A549 (cell line): Measurements from ENCODE around the gene SCYGR1. TPM values are rescaled to one million over a fixed set of nuclear protein-coding genes. Genes with fewer than 3 reads are reported as not detected.

Source experiments
- ATAC-seq, 2 experiments: fragments of 200-7000 bp in 1 of 2; fragments of >200 bp in 1 of 2; cut with Nextera tagmentation in 1 of 2; cut with Tn5 transposase in 1 of 2; 3 replicates each; pipeline versions ENCODE4 v1.8.0 to v1.9.1; 2018 to 2020; ENCODE audit warnings: mild to moderate bottlenecking in 1 of 2, moderate library complexity in 1 of 2
- CTCF ChIA-PET: fragments of 300-600 bp; sonication (Branson Sonifier 250); formaldehyde crosslinking; extraction: SDS; loops from one replicate; lab custom pipeline; 2021; ENCODE audit warnings: antibody characterized with exemption, inconsistent platforms; lab: Yijun Ruan, JAX
- POLR2A ChIA-PET: fragments of 350-600 bp; formaldehyde crosslinking; extraction: SDS; loops from one replicate; lab custom pipeline; 2021; ENCODE audit warnings: antibody characterized with exemption, inconsistent platforms; lab: Yijun Ruan, JAX
- DNase-seq, 2 experiments: peaks; one replicate each; pipeline versions ENCODE4 v3.0.0 to v3.0.0-alpha.2; 2011 to 2016; ENCODE audit warnings: low read depth in 1 of 2, low spot score in 1 of 2
- FAIRE-seq: peaks from 2 replicates; lab custom pipeline; 2011; peaks lifted over from hg19 to GRCh38; lab: Jason Lieb, UNC
- H3K27ac ChIP-seq, 2 experiments: fragments of >200 bp; sonication (Bioruptor Twin); formaldehyde crosslinking; 3 replicates each; pipeline ENCODE4 v1.5.1; 2016 to 2017
- H3K4me1 ChIP-seq: fragments of >200 bp; sonication (Bioruptor Twin); formaldehyde crosslinking; 3 replicates; pipeline ENCODE4 v1.6.1; 2016
- H3K4me2 ChIP-seq: fragments of >200 bp; sonication (Bioruptor Twin); formaldehyde crosslinking; 3 replicates; pipeline ENCODE4 v1.6.1; 2016
- H3K4me3 ChIP-seq: fragments of >200 bp; sonication (Bioruptor Twin); formaldehyde crosslinking; 3 replicates; pipeline ENCODE4 v1.5.1; 2016
- H3K9me3 ChIP-seq: fragments of >200 bp; sonication (Bioruptor Twin); formaldehyde crosslinking; 3 replicates; pipeline ENCODE4 v1.6.1; 2016
- CBX2 ChIP-seq: fragments of 200-600 bp; sonication (generic); IDR thresholded peaks from 2 replicates; pipeline ENCODE4 v1.6.1; 2016; ENCODE audit warnings: low read depth, mild to moderate bottlenecking, borderline replicate concordance
- EP300 ChIP-seq, 2 experiments: fragments of >200 bp; sonication (Bioruptor Twin); formaldehyde crosslinking; IDR thresholded peaks; 2 replicates in 1 of 2; 3 replicates in 1 of 2; pipeline ENCODE4 v1.6.1; 2016 to 2017
- FOSL2 ChIP-seq, 2 experiments: fragments of 450-650 bp in 1 of 2; fragments of >200 bp in 1 of 2; sonication (Bioruptor Twin) in 1 of 2; formaldehyde crosslinking; IDR thresholded peaks; 2 replicates each; pipeline versions ENCODE4 v1.5.0 to v1.6.1; 2016 to 2020; ENCODE audit warnings: mild to moderate bottlenecking in 1 of 2, moderate library complexity in 1 of 2
- GATA3 ChIP-seq: IDR thresholded peaks from 2 replicates; pipeline ENCODE4 v1.6.1; 2012; ENCODE audit warnings: borderline replicate concordance
- HDAC2 ChIP-seq: fragments of 200-600 bp; sonication (generic); IDR thresholded peaks from 2 replicates; pipeline ENCODE4 v1.6.1; 2016
- HOXB13 ChIP-seq: fragments of 250-450 bp; sonication (Bioruptor Pico); IDR thresholded peaks from 2 replicates; pipeline ENCODE4 v1.5.0; 2020; ENCODE audit warnings: low read depth, mild to moderate bottlenecking, moderate library complexity
- JUN ChIP-seq, 2 experiments: fragments of >200 bp; sonication (Bioruptor Twin); formaldehyde crosslinking; IDR thresholded peaks; 2 replicates in 1 of 2; 3 replicates in 1 of 2; pipeline ENCODE4 v1.6.1; 2016 to 2017
- KDM5A ChIP-seq: fragments of 200-600 bp; sonication (generic); IDR thresholded peaks from 2 replicates; pipeline ENCODE4 v1.6.1; 2016; ENCODE audit warnings: antibody characterized with exemption, mild to moderate bottlenecking
- MAFK ChIP-seq: fragments of 450-650 bp; IDR thresholded peaks from 2 replicates; pipeline ENCODE4 v1.6.1; 2014; ENCODE audit not compliant: partially characterized antibody
- NFE2L2 ChIP-seq: fragments of 150-350 bp; conservative IDR thresholded peaks from 2 replicates; pipeline ENCODE4 v1.6.1; 2014; ENCODE audit warnings: low read length
- NPAS2 ChIP-seq: fragments of 250-450 bp; sonication (Bioruptor Pico); IDR thresholded peaks from 2 replicates; pipeline ENCODE4 v1.8.0; 2022; ENCODE audit warnings: mild to moderate bottlenecking, moderate library complexity, borderline replicate concordance
- PBX3 ChIP-seq: IDR thresholded peaks from 2 replicates; pipeline ENCODE4 v1.6.1; 2012
- POLR2A ChIP-seq: IDR thresholded peaks from 2 replicates; pipeline ENCODE4 v1.6.1; 2012; ENCODE audit warnings: mild to moderate bottlenecking, low read length
- RAD21 ChIP-seq, 2 experiments: fragments of >200 bp in 1 of 2; sonication (Bioruptor Twin) in 1 of 2; formaldehyde crosslinking in 1 of 2; IDR thresholded peaks in 1 of 2; conservative IDR thresholded peaks in 1 of 2; 2 replicates in 1 of 2; 3 replicates in 1 of 2; pipeline ENCODE4 v1.6.1; 2012 to 2018; ENCODE audit warnings: inconsistent platforms in 1 of 2
- RARB ChIP-seq: fragments of 250-450 bp; sonication (Bioruptor Pico); IDR thresholded peaks from 2 replicates; pipeline ENCODE4 v1.8.0; 2021; ENCODE audit warnings: mild to moderate bottlenecking, moderate library complexity
- RCOR1 ChIP-seq: fragments of 150-350 bp; IDR thresholded peaks from 2 replicates; pipeline ENCODE4 v1.6.1; 2014; ENCODE audit warnings: antibody characterized with exemption, low read length, low read depth
- RNF2 ChIP-seq: fragments of 200-600 bp; sonication (generic); IDR thresholded peaks from 2 replicates; pipeline ENCODE4 v1.6.1; 2016; ENCODE audit warnings: low read depth, mild to moderate bottlenecking, antibody characterized with exemption, moderate library complexity, borderline replicate concordance
- SREBF2 ChIP-seq: fragments of 450-650 bp; IDR thresholded peaks from 2 replicates; pipeline ENCODE4 v1.6.1; 2014; ENCODE audit warnings: mild to moderate bottlenecking, moderate library complexity
- TFCP2L1 ChIP-seq: fragments of 250-450 bp; sonication (Bioruptor Pico); IDR thresholded peaks from 2 replicates; pipeline ENCODE4 v1.5.0; 2021; ENCODE audit warnings: mild to moderate bottlenecking
- TP53 ChIP-seq: fragments of 250-450 bp; sonication (Bioruptor Pico); IDR thresholded peaks from 2 replicates; pipeline ENCODE4 v1.5.0; 2021; ENCODE audit warnings: mild to moderate bottlenecking, moderate library complexity
- ZC3H11A ChIP-seq: fragments of 450-650 bp; IDR thresholded peaks from 2 replicates; pipeline ENCODE4 v1.6.1; 2014; ENCODE audit warnings: antibody characterized with exemption, mild to moderate bottlenecking
- ZSCAN20 ChIP-seq: fragments of 250-450 bp; sonication (Bioruptor Pico); IDR thresholded peaks from 2 replicates; pipeline ENCODE4 v1.8.0; 2022; ENCODE audit warnings: mild to moderate bottlenecking, moderate library complexity
- WGBS: methylation state at CpG from one replicate; pipeline ENCODE4 v1.1.6; 2017; ENCODE audit errors: missing lambda C conversion rate; 5-methylcytosine and 5-hydroxymethylcytosine counted together
- polyA plus RNA-seq, 4 experiments: library from polyadenylated mRNA; depleted of rRNA in 3 of 4; stranded (reverse); fragments of >200 nt; fragmentation: RNase III in 1 of 4; extraction: RNeasy Plus Mini Kit Qiagen cat#74134 plus additional on column Dnase treatment in 1 of 4; gene quantifications; 2 replicates in 3 of 4; 3 replicates in 1 of 4; pipeline ENCODE4 v1.2.3, GENCODE V29; 2011 to 2017
- TF ChIP-seq, protein P1 (sequence below): fragments of 200-600 bp; sonication (generic); IDR thresholded peaks from 2 replicates; pipeline ENCODE4 v1.6.1; 2016; ENCODE audit warnings: antibody characterized with exemption, mild to moderate bottlenecking, moderate library complexity
- TF ChIP-seq, protein P2 (sequence below): fragments of >200 bp; sonication (Bioruptor Twin); formaldehyde crosslinking; IDR thresholded peaks from 3 replicates; pipeline ENCODE4 v1.6.1; 2016
- TF ChIP-seq, protein P3 (sequence below): fragments of >200 bp; sonication (Bioruptor Twin); formaldehyde crosslinking; IDR thresholded peaks from 3 replicates; pipeline ENCODE4 v1.5.1; 2016

SCYGR1 gene
- polyA plus RNA-seq, 2 of the 4 experiments (the other 2 are of a cell fraction) = not detected

GRCh38 chr2:227411990-227412350 is 24.2 kb upstream of the SCYGR1 start:
- no peak for DNase-seq
- TF ChIP-seq HDAC2 (0 out of 2 replicates have a peak, but pooled peaks have one; percentile 15), EP300 (IDR thresholded peaks at IDR 0.05) (no peak), ZSCAN20 (CRISPR knock-in tag) (no peak), TFCP2L1 (CRISPR knock-in tag) (no peak)
- H3K4me1 ChIP-seq = peaks cover 84% of the 10 kb centered on the region
- H3K4me2 ChIP-seq = peak overlapping the region; percentile 42; the same call in 1 of the 3 replicates
- ATAC-seq = no peak
- CTCF ChIA-PET = interaction anchor here (1.1 to 3.6 kb wide), 3 partner anchors 8 to 62 kb away, joined by 4 to 15 read pairs (median 5); partner anchors contain the start of gene AGFG1
- POLR2A ChIA-PET = no interaction called here
- no peaks in the 10 kb centered on the region for H3K9me3 ChIP-seq
- no peak for FAIRE-seq
- 73% methylated on average over 3 of the region's 3 CpGs for WGBS
- H3K4me3 ChIP-seq = no peak overlapping the region
- H3K27ac ChIP-seq = peak overlapping the region; percentile 62 to 88

- Histone ChIP-seq H3K4me2 (peak overlapping the region; percentile 42), H3K4me1 (peaks cover 88% of the 10 kb centered on the region), H3K9me3 (no peaks in the 10 kb centered on the region), H3K27ac (peak overlapping the region; percentile 62 to 88), H3K4me3 (no peak overlapping the region)
- FAIRE-seq = no peak
- DNase-seq = peak in 1 of 2 experiments; percentile 68
- ChIA-PET POLR2A (no interaction called here), CTCF (interaction anchor here (1.1 to 3.6 kb wide), 5 partner anchors 9 to 355 kb away, joined by 3 to 15 read pairs (median 5); partner anchors contain the start of gene AGFG1)
- 78% methylated on average over 9 of the region's 9 CpGs for WGBS
- peak in 1 of 2 experiments; percentile 24; a peak in 2 of 6 replicates for ATAC-seq
- TF ChIP-seq GATA3 = no peak
- TF ChIP-seq, protein P1, sequence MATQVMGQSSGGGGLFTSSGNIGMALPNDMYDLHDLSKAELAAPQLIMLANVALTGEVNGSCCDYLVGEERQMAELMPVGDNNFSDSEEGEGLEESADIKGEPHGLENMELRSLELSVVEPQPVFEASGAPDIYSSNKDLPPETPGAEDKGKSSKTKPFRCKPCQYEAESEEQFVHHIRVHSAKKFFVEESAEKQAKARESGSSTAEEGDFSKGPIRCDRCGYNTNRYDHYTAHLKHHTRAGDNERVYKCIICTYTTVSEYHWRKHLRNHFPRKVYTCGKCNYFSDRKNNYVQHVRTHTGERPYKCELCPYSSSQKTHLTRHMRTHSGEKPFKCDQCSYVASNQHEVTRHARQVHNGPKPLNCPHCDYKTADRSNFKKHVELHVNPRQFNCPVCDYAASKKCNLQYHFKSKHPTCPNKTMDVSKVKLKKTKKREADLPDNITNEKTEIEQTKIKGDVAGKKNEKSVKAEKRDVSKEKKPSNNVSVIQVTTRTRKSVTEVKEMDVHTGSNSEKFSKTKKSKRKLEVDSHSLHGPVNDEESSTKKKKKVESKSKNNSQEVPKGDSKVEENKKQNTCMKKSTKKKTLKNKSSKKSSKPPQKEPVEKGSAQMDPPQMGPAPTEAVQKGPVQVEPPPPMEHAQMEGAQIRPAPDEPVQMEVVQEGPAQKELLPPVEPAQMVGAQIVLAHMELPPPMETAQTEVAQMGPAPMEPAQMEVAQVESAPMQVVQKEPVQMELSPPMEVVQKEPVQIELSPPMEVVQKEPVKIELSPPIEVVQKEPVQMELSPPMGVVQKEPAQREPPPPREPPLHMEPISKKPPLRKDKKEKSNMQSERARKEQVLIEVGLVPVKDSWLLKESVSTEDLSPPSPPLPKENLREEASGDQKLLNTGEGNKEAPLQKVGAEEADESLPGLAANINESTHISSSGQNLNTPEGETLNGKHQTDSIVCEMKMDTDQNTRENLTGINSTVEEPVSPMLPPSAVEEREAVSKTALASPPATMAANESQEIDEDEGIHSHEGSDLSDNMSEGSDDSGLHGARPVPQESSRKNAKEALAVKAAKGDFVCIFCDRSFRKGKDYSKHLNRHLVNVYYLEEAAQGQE = no peak
- no peak for TF ChIP-seq FOSL2 (IDR thresholded peaks at IDR 0.05)
- peak; percentile 30; the same call in 1 of the 2 replicates for TF ChIP-seq FOSL2 (CRISPR knock-in tag; IDR thresholded peaks at IDR 0.05)
- TF ChIP-seq, all 56 proteins: peak for 1
Observed at GRCh38 chr2:227411320-227411989, 23.7 kb upstream of the SCYGR1 start.

DNA sequence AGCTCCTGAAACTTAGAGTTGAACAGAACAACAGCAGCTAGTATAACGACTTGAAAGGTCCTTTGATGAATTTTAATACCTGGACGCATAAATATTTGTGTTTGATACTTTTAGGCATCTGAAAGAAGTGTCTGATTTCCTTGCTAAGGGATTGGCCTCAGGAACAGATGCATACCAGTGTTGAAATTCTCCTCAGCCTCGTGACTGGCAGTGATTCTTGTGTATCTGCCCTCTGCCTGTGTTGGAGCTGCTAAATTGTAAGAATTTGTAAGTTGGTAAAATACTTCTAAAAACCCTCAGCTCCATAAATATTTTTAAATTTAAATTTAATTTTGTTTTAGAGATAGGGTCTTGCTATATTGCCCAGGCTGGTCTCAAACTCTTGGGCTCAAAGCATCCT is 22.4 kb upstream of the SCYGR1 start:
- ChIA-PET CTCF (interaction anchor here (0.6 to 6.1 kb wide), 6 partner anchors 14 to 356 kb away, joined by 3 to 63 read pairs (median 6); partner anchors contain the start of gene AGFG1), POLR2A (interaction anchor here (0.6 to 1.7 kb wide), 2 partner anchors 63 to 75 kb away, joined by 3 to 6 read pairs; no protein-coding TSS in a partner anchor)
- Histone ChIP-seq H3K4me3 (no peak overlapping the region), H3K4me1 (peaks cover 86% of the 10 kb centered on the region), H3K4me2 (no peak overlapping the region), H3K9me3 (no peaks in the 10 kb centered on the region), H3K27ac (peak overlapping the region; percentile 62 to 88)
- ATAC-seq (no peak), DNase-seq (no peak), FAIRE-seq (no peak)
- TF ChIP-seq KDM5A = no peak
- TF ChIP-seq FOSL2 (IDR thresholded peaks at IDR 0.05) = no peak
- no peak for TF ChIP-seq FOSL2 (CRISPR knock-in tag; IDR thresholded peaks at IDR 0.05)
- no peak for TF ChIP-seq RCOR1
- TF ChIP-seq RAD21 (conservative IDR thresholded peaks at IDR 0.05 in 1 of 2, IDR thresholded peaks at IDR 0.05 in 1 of 2) = no peak
- TF ChIP-seq TP53 (CRISPR knock-in tag) = no peak
- no peak for TF ChIP-seq CBX2
- TF ChIP-seq, protein P2, sequence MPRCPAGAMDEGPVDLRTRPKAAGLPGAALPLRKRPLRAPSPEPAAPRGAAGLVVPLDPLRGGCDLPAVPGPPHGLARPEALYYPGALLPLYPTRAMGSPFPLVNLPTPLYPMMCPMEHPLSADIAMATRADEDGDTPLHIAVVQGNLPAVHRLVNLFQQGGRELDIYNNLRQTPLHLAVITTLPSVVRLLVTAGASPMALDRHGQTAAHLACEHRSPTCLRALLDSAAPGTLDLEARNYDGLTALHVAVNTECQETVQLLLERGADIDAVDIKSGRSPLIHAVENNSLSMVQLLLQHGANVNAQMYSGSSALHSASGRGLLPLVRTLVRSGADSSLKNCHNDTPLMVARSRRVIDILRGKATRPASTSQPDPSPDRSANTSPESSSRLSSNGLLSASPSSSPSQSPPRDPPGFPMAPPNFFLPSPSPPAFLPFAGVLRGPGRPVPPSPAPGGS = no peak
- no peak for TF ChIP-seq SREBF2
- no peak for TF ChIP-seq RARB (CRISPR knock-in tag)
- TF ChIP-seq RNF2 = no peak
- no peak for TF ChIP-seq GATA3
- TF ChIP-seq ZC3H11A = no peak
- no peak for TF ChIP-seq HOXB13 (CRISPR knock-in tag)
- TF ChIP-seq NFE2L2 = no peak
- no peak for TF ChIP-seq PBX3
- TF ChIP-seq MAFK = no peak
- no peak for TF ChIP-seq JUN (IDR thresholded peaks at IDR 0.05)
- TF ChIP-seq NPAS2 = no peak
- TF ChIP-seq, protein P3, sequence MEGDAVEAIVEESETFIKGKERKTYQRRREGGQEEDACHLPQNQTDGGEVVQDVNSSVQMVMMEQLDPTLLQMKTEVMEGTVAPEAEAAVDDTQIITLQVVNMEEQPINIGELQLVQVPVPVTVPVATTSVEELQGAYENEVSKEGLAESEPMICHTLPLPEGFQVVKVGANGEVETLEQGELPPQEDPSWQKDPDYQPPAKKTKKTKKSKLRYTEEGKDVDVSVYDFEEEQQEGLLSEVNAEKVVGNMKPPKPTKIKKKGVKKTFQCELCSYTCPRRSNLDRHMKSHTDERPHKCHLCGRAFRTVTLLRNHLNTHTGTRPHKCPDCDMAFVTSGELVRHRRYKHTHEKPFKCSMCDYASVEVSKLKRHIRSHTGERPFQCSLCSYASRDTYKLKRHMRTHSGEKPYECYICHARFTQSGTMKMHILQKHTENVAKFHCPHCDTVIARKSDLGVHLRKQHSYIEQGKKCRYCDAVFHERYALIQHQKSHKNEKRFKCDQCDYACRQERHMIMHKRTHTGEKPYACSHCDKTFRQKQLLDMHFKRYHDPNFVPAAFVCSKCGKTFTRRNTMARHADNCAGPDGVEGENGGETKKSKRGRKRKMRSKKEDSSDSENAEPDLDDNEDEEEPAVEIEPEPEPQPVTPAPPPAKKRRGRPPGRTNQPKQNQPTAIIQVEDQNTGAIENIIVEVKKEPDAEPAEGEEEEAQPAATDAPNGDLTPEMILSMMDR = no peak
- no peak for TF ChIP-seq POLR2A
- WGBS = 89% methylated on average over 3 of the region's 3 CpGs
